ENCODE measurements around the gene CPSF3.
"Not testable (repeated sequence)": the region's sequence is repeated elsewhere in the genome, so short reads cannot be mapped to it uniquely, and the experiment has no call there.

Gene CPSF3

GRCh38 chr2:9394816-9395215, 28.6 kb upstream of the CPSF3 start:
- H3K14ac ChIP-seq (ENCODE audit: low read length): no peak overlapping the region
- H3K27ac ChIP-seq (ENCODE audit: low read depth, low read length): no peak overlapping the region
- H4K12ac ChIP-seq (ENCODE audit: low read depth, low read length): no peak overlapping the region
- H3K9ac ChIP-seq (ENCODE audit: low read length): no peak overlapping the region
- no peaks in the 10 kb centered on the region for H3K27me3 ChIP-seq (ENCODE audit: insufficient read depth, low read length)
- H2BK12ac ChIP-seq (ENCODE audit: low read length): no peak overlapping the region
- no peak for DNase-seq
- no peak overlapping the region for H4K91ac ChIP-seq (ENCODE audit: low read depth, low read length)
- no peak overlapping the region for H3K23ac ChIP-seq (ENCODE audit: low read length)
- no peaks in the 10 kb centered on the region for H3K79me1 ChIP-seq (ENCODE audit: low read length)
- no peaks in the 10 kb centered on the region for H3K79me2 ChIP-seq (ENCODE audit: control insufficient read depth, insufficient read depth, low read length, poor library complexity)
- H3K9me3 ChIP-seq (ENCODE audit: insufficient read depth, low read depth, low read length): peaks cover 1% of the 10 kb centered on the region
- H3K18ac ChIP-seq (ENCODE audit: low read length): no peak overlapping the region
- H2AK5ac ChIP-seq (ENCODE audit: low read length): no peak overlapping the region
- H2BK120ac ChIP-seq (ENCODE audit: insufficient read depth, low read length, poor library complexity): no peak overlapping the region
- no peak overlapping the region for H3K4me3 ChIP-seq (ENCODE audit: low read depth, low read length)
- H3K4ac ChIP-seq (ENCODE audit: low read depth, low read length): no peak overlapping the region
- H3K4me2 ChIP-seq (ENCODE audit: low read length): no peak overlapping the region
- no peak overlapping the region for H2BK5ac ChIP-seq (ENCODE audit: low read depth, low read length, poor library complexity)
- H3K4me1 ChIP-seq (ENCODE audit: control insufficient read depth in 1 of 2, insufficient read depth in 2 of 2, low read length in 2 of 2): no peaks in the 10 kb centered on the region
- no peak overlapping the region for H4K8ac ChIP-seq (ENCODE audit: low read depth, low read length)
- WGBS (ENCODE audit: extremely low coverage, insufficient coverage, insufficient read length): no CpG with 5 or more reads among the region's 15 CpGs
- no peak overlapping the region for H2AFZ ChIP-seq (ENCODE audit: insufficient read depth, low read length, poor library complexity)
- H3K36me3 ChIP-seq (ENCODE audit: control insufficient read depth in 1 of 2, insufficient read depth in 2 of 2, low read length in 2 of 2): peaks cover 39 to 49% of the 10 kb centered on the region in 2 experiments

- Histone ChIP-seq H2BK12ac (ENCODE audit: low read length) (no peak overlapping the region), H2AFZ (ENCODE audit: insufficient read depth, low read length, poor library complexity) (no peak overlapping the region), H3K4ac (ENCODE audit: low read depth, low read length) (no peak overlapping the region), H3K79me1 (ENCODE audit: low read length) (no peaks in the 10 kb centered on the region), H3K27me3 (ENCODE audit: insufficient read depth, low read length) (no peaks in the 10 kb centered on the region), H4K8ac (ENCODE audit: low read depth, low read length) (no peak overlapping the region), H3K4me2 (ENCODE audit: low read length) (no peak overlapping the region), H3K9ac (ENCODE audit: low read length) (no peak overlapping the region), H3K79me2 (ENCODE audit: control insufficient read depth, insufficient read depth, low read length, poor library complexity) (no peaks in the 10 kb centered on the region), H4K91ac (ENCODE audit: low read depth, low read length) (no peak overlapping the region), H2BK5ac (ENCODE audit: low read depth, low read length, poor library complexity) (no peak overlapping the region), H3K23ac (ENCODE audit: low read length) (no peak overlapping the region), H3K4me1 (ENCODE audit: control insufficient read depth in 1 of 2, insufficient read depth in 2 of 2, low read length in 2 of 2) (no peaks in the 10 kb centered on the region), H3K36me3 (ENCODE audit: control insufficient read depth in 1 of 2, insufficient read depth in 2 of 2, low read length in 2 of 2) (peaks cover 46 to 56% of the 10 kb centered on the region in 2 experiments), H3K18ac (ENCODE audit: low read length) (no peak overlapping the region), H3K9me3 (ENCODE audit: insufficient read depth, low read depth, low read length) (peaks cover 3% of the 10 kb centered on the region), H2AK5ac (ENCODE audit: low read length) (no peak overlapping the region), H3K27ac (ENCODE audit: low read depth, low read length) (no peak overlapping the region), H3K14ac (ENCODE audit: low read length) (no peak overlapping the region), H4K12ac (ENCODE audit: low read depth, low read length) (no peak overlapping the region), H2BK120ac (ENCODE audit: insufficient read depth, low read length, poor library complexity) (no peak overlapping the region), H3K4me3 (ENCODE audit: low read depth, low read length) (no peak overlapping the region)
- no CpG with 5 or more reads among the region's 14 CpGs for WGBS (ENCODE audit: extremely low coverage, insufficient coverage, insufficient read length)
- DNase-seq: no peak
Observed at GRCh38 chr2:9397201-9397600, 26.3 kb upstream of the CPSF3 start.

- WGBS (ENCODE audit: extremely low coverage, insufficient coverage, insufficient read length): no CpG with 5 or more reads among the region's 11 CpGs
- not testable (repeated sequence) for H3K4ac ChIP-seq (ENCODE audit: low read depth, low read length)
Observed at GRCh38 chr2:9398251-9398650, 25.2 kb upstream of the CPSF3 start.

GRCh38 chr2:9398881-9399780, 24.3 kb upstream of the CPSF3 start:
- Histone ChIP-seq H3K27ac (ENCODE audit: low read depth, low read length) (no peak overlapping the region), H3K27me3 (ENCODE audit: insufficient read depth, low read length) (no peaks in the 10 kb centered on the region), H3K9ac (ENCODE audit: low read length) (no peak overlapping the region), H2AFZ (ENCODE audit: insufficient read depth, low read length, poor library complexity) (no peak overlapping the region), H2BK120ac (ENCODE audit: insufficient read depth, low read length, poor library complexity) (no peak overlapping the region), H2BK5ac (ENCODE audit: low read depth, low read length, poor library complexity) (no peak overlapping the region), H2BK12ac (ENCODE audit: low read length) (no peak overlapping the region), H3K23ac (ENCODE audit: low read length) (no peak overlapping the region), H3K36me3 (ENCODE audit: control insufficient read depth in 1 of 2, insufficient read depth in 2 of 2, low read length in 2 of 2) (peaks cover 44 to 52% of the 10 kb centered on the region in 2 experiments), H3K79me1 (ENCODE audit: low read length) (no peaks in the 10 kb centered on the region), H3K4me2 (ENCODE audit: low read length) (no peak overlapping the region), H3K4ac (ENCODE audit: low read depth, low read length) (no peak overlapping the region), H3K14ac (ENCODE audit: low read length) (no peak overlapping the region), H4K8ac (ENCODE audit: low read depth, low read length) (no peak overlapping the region), H3K18ac (ENCODE audit: low read length) (no peak overlapping the region), H3K79me2 (ENCODE audit: control insufficient read depth, insufficient read depth, low read length, poor library complexity) (no peaks in the 10 kb centered on the region), H2AK5ac (ENCODE audit: low read length) (no peak overlapping the region), H3K9me3 (ENCODE audit: insufficient read depth, low read depth, low read length) (peaks cover 3% of the 10 kb centered on the region), H3K4me1 (ENCODE audit: control insufficient read depth in 1 of 2, insufficient read depth in 2 of 2, low read length in 2 of 2) (no peaks in the 10 kb centered on the region), H3K4me3 (ENCODE audit: low read depth, low read length) (peak overlapping the region; percentile 21), H4K12ac (ENCODE audit: low read depth, low read length) (no peak overlapping the region), H4K91ac (ENCODE audit: low read depth, low read length) (no peak overlapping the region)
- DNase-seq: no peak
- no CpG with 5 or more reads among the region's 20 CpGs for WGBS (ENCODE audit: extremely low coverage, insufficient coverage, insufficient read length)

More at GRCh38 chr2:9398251-9398650, 25.2 kb upstream of the CPSF3 start:
- not testable (repeated sequence) for H3K18ac ChIP-seq (ENCODE audit: low read length); H2BK5ac ChIP-seq (ENCODE audit: low read depth, low read length, poor library complexity); H3K79me1 ChIP-seq (ENCODE audit: low read length); H3K14ac ChIP-seq (ENCODE audit: low read length); H4K8ac ChIP-seq (ENCODE audit: low read depth, low read length); H4K12ac ChIP-seq (ENCODE audit: low read depth, low read length); H2BK120ac ChIP-seq (ENCODE audit: insufficient read depth, low read length, poor library complexity); H3K4me1 ChIP-seq (ENCODE audit: control insufficient read depth in 1 of 2, insufficient read depth in 2 of 2, low read length in 2 of 2); H3K4me2 ChIP-seq (ENCODE audit: low read length); H3K9me3 ChIP-seq (ENCODE audit: insufficient read depth, low read depth, low read length); H3K27ac ChIP-seq (ENCODE audit: low read depth, low read length); DNase-seq; H3K27me3 ChIP-seq (ENCODE audit: insufficient read depth, low read length); H2AFZ ChIP-seq (ENCODE audit: insufficient read depth, low read length, poor library complexity); H3K23ac ChIP-seq (ENCODE audit: low read length); H2BK12ac ChIP-seq (ENCODE audit: low read length); H3K79me2 ChIP-seq (ENCODE audit: control insufficient read depth, insufficient read depth, low read length, poor library complexity); H3K4me3 ChIP-seq (ENCODE audit: low read depth, low read length); H2AK5ac ChIP-seq (ENCODE audit: low read length); H3K9ac ChIP-seq (ENCODE audit: low read length); H4K91ac ChIP-seq (ENCODE audit: low read depth, low read length)
- H3K36me3 ChIP-seq (ENCODE audit: control insufficient read depth in 1 of 2, insufficient read depth in 2 of 2, low read length in 2 of 2): peaks cover 48 to 55% of the 10 kb centered on the region in 2 experiments

All from trophoblast cell (in vitro differentiated cells and primary cell).